NCI-H510A treated with DMSO at 0.1 percent for 48 hours (cell line): ENCODE results near the gene ZFAND6.
A peak's percentile ranks its signal among the peaks of the same experiment; 100 is the strongest.

ENCODE experiments used
- DNase-seq: peaks from one replicate; lab custom pipeline; 2025; lab: John Stamatoyannopoulos, UW

The ZFAND6 gene

GRCh38 chr15:80170596-80170995 is 111.1 kb downstream of the ZFAND6 start:
- no peak for DNase-seq

DNA sequence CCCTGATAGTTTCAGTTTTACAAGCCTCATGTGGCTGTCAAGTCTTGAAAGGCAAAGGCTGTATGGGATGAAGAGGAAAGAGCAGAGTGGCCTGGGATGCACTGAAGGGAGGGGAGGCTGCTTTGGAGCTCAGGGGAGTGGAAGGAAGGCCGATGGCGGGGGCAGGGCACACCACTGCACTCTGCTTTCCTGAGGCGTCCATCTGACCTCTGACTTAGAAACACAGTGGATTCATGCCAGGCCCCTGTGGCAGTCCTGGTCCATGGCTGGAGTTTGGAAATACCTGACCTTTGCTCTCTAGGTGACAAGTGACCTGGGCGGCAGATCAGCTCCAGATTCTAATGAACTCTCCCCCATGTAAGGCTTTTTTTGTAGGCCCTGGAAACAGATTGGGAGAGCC is 112.3 kb downstream of the ZFAND6 start:
- no peak for DNase-seq

DNA sequence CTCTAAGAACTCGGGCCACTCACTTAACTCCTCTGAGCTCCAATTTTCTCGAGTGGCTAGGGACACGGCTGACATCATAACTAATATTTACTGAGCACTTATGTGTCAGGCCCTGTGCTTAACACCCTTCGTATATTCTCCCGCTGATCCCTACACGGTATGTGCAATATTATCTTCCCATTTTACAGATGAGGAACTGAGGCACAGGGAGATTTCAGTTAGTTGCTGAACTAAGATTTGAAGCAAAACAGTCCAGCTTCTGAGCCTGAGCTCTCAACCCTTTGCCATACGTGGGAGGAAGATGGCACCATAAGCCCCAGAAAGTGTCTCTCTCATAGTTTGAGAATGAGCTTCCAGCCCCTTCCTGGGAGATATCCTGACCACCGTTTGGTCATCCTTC is 112.9 kb downstream of the ZFAND6 start:
- DNase-seq: no peak

DNA sequence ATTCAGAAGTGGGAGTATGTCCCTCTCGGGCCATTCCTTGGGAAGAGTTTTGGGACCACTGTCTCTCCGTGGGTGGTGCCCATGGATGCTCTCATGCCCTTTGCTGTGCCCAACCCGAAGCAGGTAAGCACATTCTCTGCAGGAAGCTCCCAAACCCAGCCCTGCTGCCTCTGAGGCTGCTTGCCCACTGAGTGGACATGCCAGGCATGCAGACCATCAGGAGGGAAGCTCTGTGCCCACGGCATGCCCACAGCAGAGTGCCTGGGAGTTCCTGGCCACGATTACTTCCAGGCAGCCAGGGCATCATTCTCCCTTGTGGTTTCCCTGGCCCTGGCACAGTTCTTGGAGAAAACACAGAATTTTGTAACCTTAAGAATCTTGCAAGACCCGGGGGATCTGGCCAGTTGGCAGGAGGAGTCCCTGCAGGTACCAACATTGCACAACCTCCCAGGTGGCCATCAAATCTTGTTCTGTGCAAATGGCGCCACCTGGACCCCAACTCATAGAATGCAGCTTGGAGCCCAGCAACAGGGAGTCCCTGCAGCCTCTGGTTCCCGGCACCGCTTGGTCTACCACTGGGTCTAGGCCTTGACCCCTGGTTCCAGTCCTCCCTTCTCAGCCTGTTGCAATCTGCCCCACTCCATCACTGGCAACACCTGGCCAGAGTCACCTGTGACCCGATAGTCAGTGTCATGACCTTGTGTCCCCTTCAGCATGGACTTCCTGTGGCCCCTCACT is 113.7 kb downstream of the ZFAND6 start:
- peak; percentile 20 for DNase-seq

DNA sequence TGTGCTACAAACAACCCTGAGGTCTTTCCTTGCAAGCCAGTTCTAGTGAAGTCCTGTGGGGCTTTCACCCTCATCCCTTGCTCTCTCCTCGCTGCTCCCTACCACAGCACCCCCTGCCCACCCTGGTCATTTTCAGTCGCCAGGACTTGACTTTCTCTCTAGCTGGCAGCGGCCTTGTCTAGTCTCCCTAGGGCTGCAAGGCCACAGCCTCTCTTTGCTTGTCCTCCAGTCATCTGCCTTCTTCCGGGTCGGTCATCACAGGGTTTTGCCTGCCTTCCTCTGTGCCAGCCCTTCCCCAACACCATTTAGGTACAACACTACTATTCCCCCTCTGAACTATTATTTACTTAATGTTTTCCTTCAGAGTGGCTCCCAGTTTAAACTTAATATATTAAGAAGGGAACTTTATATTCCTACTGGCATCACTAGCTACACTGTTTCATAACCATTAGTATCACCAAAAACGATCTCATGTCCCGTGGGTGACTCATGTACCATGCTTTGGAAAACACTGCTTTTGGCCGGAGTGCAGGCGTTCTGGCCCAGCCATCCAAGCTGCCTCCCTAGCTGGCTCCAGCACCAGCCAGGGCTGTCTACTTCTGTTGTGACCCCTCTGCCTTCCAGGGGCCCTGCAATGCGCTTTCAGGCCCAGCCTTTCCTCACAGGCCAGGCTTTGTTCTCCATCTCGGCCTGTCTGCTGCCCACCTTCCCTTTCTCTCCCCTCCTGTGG is 114.7 kb downstream of the ZFAND6 start:
- DNase-seq: no peak

DNA sequence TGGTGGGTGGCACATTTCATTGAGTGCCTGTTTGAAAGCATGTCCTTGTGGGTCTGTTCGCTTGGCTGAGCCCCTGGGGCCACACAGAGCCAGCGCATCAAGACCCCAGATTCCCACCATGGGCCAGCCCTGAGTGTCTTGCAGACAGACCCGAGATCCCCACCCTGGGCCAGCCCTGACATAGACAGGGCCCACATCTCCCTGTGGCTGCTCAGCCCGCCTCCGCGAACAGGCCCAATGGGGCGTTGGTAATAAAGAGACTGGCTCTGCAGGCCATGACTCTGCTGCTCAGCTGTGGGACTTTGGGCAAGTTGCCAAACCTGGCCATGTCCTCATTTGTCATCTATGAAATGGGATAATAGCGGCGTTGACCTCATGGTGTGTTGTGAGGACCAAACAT is 116.0 kb downstream of the ZFAND6 start:
- no peak for DNase-seq

GRCh38 chr15:80176443-80176842 is 117.0 kb downstream of the ZFAND6 start:
- no peak for DNase-seq

DNA sequence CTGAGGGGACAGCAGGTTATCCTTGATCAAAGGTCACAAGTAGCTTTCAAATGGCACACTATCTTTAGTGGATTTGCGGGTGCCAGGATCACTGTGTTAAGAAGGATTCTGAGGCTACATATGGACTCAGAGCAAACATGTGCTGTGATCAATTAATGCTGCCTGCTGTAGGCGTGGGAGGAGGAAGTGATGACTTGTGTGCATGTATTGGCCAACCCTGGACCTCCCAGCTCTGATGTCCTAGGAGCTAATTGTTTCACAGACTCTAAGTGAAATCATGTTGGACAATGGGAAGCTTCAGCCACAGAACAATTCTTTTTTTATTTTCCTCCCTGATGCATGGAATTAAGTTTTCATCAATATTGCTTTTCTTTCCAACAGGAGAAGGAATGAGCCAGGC is 117.7 kb downstream of the ZFAND6 start:
- DNase-seq: no peak

DNA sequence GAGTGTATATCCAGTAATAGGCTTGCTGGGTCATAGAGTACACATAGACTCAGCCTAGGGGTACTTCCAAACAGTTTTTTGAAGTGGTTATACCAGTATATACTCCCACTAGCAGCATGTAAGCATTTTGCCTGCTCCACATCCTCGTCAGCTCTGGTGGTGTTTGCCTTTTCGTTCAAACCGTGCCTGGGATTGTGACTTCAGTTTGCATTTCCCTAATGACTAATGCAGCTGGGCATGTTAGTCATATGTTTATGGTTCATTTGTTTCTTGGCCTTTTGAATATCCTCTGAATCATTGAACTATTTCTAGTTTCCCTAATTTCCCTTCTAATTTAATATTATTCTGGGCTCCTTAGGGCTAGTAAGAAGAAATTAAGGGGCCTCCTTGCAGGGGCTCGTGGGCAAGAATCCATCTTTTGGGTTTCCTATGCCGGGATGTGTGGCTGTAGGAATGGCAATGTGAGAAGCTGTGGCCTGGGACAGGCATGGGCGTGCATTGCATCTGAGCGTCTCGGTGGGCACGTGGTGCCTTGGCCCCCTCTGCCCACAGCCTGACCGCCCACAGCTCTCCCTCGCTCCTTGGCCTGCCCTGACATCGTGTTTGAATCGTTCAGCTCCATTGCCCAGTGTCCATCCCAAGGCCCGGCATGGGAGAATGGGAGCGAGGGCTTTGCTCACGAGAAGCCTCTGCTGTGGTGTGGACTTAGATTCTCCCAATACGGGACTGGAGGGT is 119.7 kb downstream of the ZFAND6 start:
- DNase-seq: no peak

DNA sequence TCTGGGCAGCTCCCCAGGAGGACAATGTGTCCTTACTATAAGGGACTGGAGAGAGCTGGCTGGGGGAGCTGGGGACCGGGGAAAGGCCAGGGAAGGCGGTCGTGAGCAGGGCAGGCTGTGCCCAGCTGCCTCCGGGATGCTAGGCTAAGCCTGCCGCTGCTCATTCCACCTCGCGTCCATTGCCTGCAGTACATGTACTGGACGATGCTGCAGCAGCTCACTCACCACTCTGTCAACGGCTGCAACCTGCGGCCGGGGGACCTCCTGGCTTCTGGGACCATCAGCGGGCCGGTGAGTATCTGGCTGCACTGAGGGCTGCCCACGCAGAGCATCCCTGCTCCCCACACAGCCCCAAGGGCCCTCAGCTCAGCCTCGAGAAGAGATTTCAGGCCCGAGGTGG is 120.5 kb downstream of the ZFAND6 start:
- no peak for DNase-seq

GRCh38 chr15:80180468-80180867 is 121.0 kb downstream of the ZFAND6 start:
- no peak for DNase-seq

DNA sequence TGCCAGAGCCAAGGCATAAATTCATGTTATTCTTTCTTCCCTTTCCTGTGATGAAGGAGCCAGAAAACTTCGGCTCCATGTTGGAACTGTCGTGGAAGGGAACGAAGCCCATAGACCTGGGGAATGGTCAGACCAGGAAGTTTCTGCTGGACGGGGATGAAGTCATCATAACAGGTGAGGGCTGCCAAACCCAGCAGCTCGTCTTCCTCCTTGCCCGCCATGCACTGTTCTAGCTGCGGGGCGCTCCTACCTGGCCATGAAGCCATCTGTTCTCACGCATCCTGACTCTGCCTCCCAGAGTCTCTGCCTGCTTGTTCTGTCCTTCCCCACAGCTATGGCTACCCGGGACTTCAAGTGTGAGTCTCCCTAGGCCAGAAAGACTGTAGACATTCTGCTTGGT is 121.5 kb downstream of the ZFAND6 start:
- DNase-seq: no peak

DNA sequence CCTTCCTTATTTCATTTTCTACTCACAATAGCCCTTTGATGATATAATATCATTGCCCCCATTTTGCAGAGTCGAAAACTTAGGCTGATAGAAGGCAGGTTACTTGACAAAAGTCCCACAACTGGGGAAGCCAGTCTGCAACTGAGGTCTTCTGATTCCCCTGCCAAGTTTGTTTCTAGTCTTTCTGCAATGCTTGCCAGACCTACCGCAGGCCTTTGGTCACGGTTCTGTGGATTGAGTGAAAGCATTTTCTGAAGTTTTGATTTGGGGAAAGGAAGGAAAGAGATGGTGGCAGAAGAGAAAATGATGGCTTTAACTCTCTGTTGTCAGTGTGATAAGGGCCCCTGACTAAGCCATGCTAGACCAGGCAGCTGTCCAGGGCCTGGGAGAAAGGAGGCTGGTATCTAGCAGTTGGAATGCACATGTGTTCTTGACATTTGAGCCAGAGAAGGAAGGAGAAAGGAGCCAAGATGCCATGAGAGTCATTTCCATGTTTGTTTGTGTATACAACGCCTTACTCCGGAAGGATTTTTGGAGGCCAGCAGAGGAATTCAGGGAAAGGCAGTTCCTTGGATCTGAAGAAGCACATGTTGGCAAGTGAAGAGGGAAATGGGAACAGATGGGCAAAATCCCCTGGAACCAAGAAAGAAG is 123.3 kb downstream of the ZFAND6 start:
- no peak for DNase-seq

DNA sequence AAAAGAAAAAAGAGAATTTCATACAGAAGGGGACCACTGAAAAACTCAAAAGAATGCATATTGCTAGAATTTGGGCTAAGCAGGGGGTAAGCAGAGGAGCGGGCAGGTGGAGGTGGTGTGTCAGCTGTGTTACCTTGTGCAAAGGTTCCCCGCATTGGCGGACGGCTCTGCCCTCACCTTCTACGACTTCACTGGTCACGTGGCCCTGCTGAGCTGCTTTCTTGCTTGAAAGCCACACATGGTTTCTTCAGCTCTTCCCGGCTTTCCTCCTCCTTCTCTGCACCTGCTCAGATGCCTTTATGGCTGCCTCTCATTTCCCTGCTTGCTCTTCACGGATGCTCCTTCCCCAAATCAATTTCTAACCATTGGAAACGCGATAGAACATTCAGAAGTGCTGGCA is 123.8 kb downstream of the ZFAND6 start:
- DNase-seq: no peak

DNA sequence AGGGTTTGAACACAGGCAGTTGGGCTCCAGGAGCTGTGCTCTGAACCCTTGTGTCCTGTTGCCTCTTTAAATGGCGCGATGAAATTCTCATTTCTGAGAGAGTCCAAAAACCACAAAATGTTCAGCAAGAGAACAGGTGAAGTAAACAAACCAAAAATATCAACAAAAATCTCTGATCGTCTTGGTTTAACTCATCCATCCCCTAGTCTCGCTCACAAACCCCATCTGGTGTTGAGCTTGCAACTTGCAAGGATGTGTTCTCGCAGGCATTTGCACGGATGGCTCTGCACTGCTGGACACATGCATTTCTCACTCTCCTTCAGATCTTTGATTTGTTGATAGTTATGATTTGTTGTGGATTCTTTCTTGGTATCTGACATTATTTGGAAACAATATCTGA is 124.4 kb downstream of the ZFAND6 start:
- DNase-seq: no peak

DNA sequence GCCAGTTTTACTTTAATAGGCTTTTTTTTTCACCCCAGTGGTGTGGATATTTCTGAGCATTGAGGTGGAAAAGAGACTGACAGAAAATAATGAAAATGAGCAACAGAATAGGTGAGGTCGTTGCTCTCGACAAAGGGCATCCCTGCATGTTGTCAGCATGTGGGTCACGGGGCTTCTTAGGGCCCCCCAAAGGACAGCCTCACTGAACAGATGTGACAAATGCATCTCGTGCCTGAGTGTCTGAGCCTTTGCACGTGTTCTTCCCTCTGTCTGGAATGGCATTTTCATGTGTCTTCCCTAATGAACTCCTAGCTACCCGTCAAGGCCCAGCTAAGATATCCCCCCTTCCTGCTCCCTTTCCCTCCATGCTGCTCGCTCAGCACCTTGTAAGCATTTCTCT is 125.1 kb downstream of the ZFAND6 start:
- DNase-seq: no peak

GRCh38 chr15:80185152-80185551 is 125.7 kb downstream of the ZFAND6 start:
- DNase-seq: no peak

DNA sequence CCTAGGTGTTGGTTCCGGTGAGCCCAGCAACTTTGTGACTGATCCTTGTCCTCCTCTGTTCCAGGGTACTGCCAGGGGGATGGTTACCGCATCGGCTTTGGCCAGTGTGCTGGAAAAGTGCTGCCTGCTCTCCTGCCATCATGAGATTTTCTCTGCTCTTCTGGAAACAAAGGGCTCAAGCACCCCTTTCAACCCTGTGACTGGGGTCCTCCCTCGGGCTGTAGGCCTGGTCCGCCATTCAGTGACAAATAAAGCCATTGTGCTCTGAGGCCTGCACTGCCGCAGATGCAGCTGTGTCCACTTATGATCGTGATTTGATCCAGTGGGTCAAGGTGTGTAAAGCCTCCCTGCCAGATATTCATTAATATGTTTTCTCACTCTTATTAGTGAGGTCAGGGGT is 126.6 kb downstream of the ZFAND6 start:
- no peak for DNase-seq

DNA sequence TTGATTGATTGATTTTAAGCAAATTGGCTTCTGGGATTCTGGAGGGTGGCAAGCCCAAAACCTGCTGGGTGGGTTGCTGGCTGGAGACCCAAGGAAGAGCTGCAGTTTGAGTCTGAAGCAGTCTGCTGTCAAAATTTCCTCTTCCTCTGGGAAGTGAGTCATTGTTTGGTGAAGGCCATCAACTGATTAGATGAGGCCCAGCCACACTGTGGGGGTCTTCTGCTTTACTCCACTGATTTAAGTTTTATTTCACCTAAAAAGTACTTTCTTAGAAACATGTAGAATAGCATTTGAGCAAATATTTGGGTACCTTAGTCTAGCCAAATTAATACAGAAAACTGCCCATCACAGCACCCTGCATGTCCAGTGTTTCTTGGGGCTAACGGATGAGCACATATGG is 127.1 kb downstream of the ZFAND6 start:
- no peak for DNase-seq
